ENCODE results near the gene DHX38.

DHX38 gene

GRCh38 chr16:72122308-72122707 lies 28.7 kb downstream of the DHX38 start:
- DNase-seq (ENCODE audit: low read depth), result no peak

DNA sequence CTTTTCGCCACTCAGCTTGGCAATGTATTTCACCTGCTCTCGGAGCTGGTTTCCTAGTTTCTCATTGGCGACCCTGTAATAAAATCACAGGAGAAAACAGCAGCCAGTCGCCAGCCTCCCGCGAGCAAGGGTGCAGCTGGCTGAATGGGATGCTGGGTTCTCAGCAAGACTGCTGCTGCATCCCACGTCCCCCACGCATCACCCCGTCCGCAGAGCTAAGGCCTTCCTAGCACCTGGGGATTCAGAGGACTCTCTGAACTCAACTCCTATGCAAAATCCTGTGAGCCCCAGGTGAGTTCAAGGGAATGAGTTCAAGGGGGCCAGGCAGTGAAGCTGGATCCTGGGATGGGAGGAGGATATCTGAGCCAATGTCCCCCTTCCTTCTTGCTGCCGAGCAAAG lies 29.3 kb downstream of the DHX38 start:
- no peak for DNase-seq (ENCODE audit: low read depth)

GRCh38 chr16:72123426-72123825 lies 29.8 kb downstream of the DHX38 start:
- DNase-seq (ENCODE audit: low read depth), result no peak

- DNase-seq (ENCODE audit: low read depth), result no peak
These were observed 30.5 kb downstream of the DHX38 start for GRCh38 chr16:72124148-72124547.

GRCh38 chr16:72124761-72125634 lies 31.4 kb downstream of the DHX38 start:
- DNase-seq (ENCODE audit: low read depth), result peak; percentile 16

- DNase-seq (ENCODE audit: low read depth), result no peak
These were observed 32.2 kb downstream of the DHX38 start for GRCh38 chr16:72125635-72126428.

GRCh38 chr16:72126429-72126765 lies 32.8 kb downstream of the DHX38 start:
- no peak for DNase-seq (ENCODE audit: low read depth)

DNA sequence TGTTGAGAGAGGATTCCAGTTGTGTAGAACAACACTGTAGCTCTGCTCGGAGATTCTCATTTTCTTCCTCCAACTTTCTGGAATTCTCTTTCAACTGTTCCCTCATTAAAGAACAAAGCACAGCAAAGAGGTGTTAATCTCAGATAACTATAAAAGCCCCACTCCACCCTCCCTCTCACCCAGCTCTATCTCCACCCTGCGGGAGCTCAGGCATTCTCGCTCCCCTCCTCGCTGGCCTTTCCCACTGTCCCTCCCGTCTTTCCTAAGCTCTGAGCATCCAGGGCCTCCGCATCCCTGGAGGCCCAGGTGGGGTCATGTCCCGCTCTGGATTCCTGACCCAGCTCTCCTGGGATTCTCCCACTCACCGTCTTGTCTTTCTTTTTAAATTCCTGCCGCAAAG lies 35.1 kb downstream of the DHX38 start:
- no peak for DNase-seq (ENCODE audit: low read depth)

GRCh38 chr16:72129976-72130656 lies 36.5 kb downstream of the DHX38 start:
- no peak for DNase-seq (ENCODE audit: low read depth)

DNA sequence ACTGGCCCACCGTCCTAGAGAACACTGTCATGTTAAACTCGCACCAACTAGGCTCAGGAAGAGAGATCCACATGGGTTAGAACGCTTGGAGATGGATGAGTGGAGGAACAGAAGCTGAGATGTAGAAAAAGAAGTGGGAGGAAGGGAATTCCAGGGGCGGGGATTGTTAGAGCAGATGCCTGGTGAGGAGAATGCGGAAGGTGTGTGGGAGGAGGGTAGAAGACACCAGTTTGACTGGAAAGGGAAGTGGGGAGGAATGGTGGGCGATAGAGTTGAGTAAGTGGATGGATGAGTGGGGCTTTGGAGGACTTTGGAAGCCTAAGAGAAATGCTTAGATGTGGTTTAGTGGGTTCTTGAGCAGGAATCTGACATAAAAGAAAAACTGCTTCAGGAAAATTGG lies 37.4 kb downstream of the DHX38 start:
- no peak for DNase-seq (ENCODE audit: low read depth)

DNA sequence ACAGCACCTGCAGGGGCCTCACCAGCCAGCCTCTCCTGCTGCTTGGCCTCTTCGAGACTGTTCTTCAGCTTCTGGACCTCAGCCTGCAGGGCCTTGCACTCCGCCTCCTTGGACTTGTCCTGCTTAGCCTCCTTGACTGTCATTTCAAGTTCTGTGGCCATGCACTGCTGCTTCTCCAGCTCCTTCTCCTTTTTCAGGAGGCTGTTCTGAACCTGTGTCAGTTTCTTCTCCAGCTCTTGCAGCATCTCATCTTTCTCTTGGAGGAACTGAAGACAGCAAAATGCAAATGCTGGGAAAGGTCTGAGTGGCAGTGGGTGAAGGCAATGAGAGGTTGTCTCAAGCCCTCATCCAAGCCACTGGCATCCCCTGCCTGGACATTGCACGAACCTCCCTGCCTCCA lies 39.1 kb downstream of the DHX38 start:
- no peak for DNase-seq (ENCODE audit: low read depth)

- no peak for DNase-seq (ENCODE audit: low read depth)
These were observed 40.9 kb downstream of the DHX38 start for GRCh38 chr16:72134507-72134906.

- DNase-seq (ENCODE audit: low read depth), result no peak
These were observed 43.9 kb downstream of the DHX38 start for GRCh38 chr16:72137380-72138063.

GRCh38 chr16:72138064-72138572 lies 44.5 kb downstream of the DHX38 start:
- DNase-seq (ENCODE audit: low read depth), result no peak

DNA sequence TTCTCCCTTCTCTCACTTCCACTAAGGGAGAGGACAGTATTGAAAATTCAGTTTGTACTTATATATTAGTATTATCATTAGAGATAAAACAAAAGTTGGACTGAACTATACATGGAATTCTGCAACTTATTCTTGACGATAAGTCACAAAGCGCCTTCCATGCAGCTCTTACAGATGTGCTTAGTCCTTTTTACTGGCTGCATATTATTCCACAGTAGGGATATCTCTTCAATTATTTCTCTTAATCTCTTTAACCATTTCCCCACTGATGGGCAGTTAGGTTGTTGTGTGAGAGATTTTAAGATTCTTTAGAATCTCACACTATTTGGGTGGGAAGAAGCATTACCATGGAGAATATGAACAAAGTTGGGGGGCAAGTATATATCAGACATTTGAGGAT lies 46.3 kb downstream of the DHX38 start:
- DNase-seq (ENCODE audit: low read depth), result no peak

DNA sequence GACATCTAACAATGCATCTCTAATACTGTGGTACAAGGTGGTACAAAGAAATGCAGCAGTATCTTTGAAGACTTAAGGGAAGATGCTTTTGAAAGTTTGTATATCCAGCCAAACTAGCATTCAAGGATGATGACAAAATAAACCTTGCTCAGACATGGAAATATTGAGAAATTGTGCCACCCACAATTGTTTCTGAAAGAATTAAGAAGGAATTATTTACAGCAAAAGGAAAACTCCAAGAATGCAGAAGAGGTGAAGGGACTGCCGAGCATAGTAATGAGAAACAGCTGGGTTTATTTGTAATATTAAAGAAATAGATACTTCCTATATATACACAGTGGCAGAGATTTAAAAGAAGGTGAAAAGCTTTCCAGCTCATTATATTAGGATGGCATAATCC lies 48.8 kb downstream of the DHX38 start:
- no peak for DNase-seq (ENCODE audit: low read depth)

DNA sequence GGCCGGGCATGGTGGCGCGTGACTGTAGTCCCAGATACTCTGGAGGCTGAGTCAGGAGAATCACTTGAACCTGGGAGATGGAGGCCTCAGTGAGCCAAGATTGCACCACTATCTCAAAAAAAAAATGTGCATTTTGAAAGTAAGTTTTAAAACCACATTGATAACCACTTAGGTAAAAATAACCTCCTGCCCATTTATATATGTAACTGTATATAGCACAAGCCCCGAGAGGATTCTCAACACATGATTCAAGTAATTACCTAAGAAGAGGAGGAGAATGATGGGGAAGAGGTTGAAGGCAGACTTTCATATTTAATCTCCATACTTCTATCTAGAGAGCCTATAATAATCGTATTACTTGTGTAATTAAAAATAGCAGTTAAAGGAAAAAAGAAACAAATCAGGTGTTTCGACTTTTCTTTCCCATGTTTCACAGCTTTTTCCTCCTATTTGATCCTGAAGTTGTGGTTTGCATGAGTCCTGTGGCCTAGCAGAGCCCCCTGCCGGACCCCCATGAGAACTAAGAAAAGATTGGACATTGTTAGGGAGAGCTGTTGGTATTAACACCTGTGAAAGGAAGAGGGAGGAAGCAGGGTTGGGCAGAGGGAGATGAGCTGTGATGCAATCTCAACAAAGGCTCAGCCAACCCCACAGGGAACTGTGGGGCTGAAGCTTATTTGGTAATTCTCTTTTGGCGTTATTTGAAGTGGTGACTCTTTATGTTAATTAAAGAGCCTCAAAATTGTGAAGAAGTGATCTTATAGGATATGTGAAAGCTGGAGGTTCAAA lies 56.2 kb downstream of the DHX38 start:
- DNase-seq (ENCODE audit: low read depth), result no peak

GRCh38 chr16:72159386-72159785 lies 65.7 kb downstream of the DHX38 start:
- no peak for DNase-seq (ENCODE audit: low read depth)

DNA sequence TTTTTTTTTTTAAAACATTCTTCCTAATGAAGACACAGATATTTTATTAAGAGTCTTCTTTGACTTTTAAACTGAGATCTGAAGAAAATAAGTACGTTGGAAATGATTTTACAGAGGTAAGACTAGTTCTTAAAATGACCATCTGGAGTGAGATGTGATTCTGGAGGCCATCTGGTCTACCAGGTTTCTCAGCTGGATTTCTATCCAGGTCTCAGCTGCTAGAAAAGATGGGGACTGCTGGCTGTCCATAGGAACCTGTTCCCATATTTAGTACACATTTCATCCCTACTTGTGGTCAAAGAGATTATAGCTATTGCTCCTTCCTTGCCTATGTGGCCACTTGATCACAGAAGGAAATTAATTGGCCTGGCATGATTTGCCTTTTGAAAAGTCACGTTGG lies 66.2 kb downstream of the DHX38 start:
- no peak for DNase-seq (ENCODE audit: low read depth)

DNA sequence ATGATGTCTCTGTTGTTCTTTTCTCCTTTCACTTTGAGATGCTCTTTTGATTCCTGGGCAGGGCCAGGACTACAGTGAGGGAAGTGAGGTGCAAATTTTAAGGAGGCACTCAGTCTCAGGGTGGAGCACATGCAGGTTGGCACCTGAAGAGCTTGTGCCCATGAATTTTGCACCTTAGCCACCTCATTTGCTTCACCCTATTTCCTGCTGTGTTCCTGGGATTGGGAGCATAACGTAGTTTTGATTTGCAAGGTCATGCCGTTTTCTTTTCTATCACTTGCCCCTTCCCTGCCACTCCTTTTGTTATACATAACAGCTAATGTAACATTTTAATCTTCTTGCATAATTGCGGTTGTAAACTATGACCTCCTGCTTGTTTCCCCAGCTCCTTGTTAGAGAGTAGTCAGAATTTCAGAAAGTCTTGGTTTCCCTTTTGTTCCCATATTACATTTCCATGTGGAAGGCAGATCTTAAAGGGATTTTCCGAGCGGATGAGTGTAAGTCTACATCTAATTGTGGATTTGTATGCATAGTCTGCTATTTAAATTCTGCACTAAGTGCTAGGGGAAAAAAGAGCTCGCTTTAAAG lies 68.6 kb downstream of the DHX38 start:
- DNase-seq (ENCODE audit: low read depth), result no peak
